MCF 10A (cell line): ENCODE results near the gene MLXIP. TPM values are rescaled to one million over a fixed set of nuclear protein-coding genes. Genes with fewer than 3 reads are reported as not detected.

Source experiments
- BruUV-seq: library from RNA; stranded (reverse); fragments of 400-500 nt; replicated peaks from 2 replicates; lab custom pipeline; 2021; lab: Mats Ljungman, UMichigan
- CTCF ChIA-PET: fragments of 300-600 bp; sonication (Branson Sonifier 250); formaldehyde crosslinking; extraction: SDS; loops from one replicate; lab custom pipeline; 2021; ENCODE audit warnings: antibody characterized with exemption, inconsistent platforms; lab: Yijun Ruan, JAX
- POLR2A ChIA-PET: fragments of 300-600, 350-650 bp; sonication (Branson Sonifier 250); formaldehyde crosslinking; extraction: SDS; loops from one replicate; lab custom pipeline; 2020; ENCODE audit warnings: antibody characterized with exemption, inconsistent platforms; lab: Yijun Ruan, JAX
- DNase-seq: peaks from one replicate; pipeline ENCODE4 v3.0.0-alpha.2; 2018; ENCODE audit not compliant: unreplicated experiment
- H3K27ac Mint-ChIP-seq: one replicate; pipeline ENCODE4 v1.8.0; 2022; ENCODE audit warnings: mild to moderate bottlenecking, low read depth, mixed read lengths; ENCODE audit not compliant: unreplicated experiment
- H3K27me3 Mint-ChIP-seq: one replicate; pipeline ENCODE4 v1.8.0; 2022; ENCODE audit warnings: mixed read lengths; ENCODE audit not compliant: insufficient read depth, unreplicated experiment
- H3K36me3 Mint-ChIP-seq: one replicate; pipeline ENCODE4 v1.8.0; 2022; ENCODE audit warnings: mild to moderate bottlenecking, moderate library complexity, mixed read lengths; ENCODE audit not compliant: insufficient read depth, unreplicated experiment
- H3K4me1 Mint-ChIP-seq: one replicate; pipeline ENCODE4 v1.8.0; 2022; ENCODE audit warnings: mixed read lengths; ENCODE audit not compliant: insufficient read depth, unreplicated experiment
- H3K4me3 Mint-ChIP-seq: one replicate; pipeline ENCODE4 v1.8.0; 2022; ENCODE audit warnings: mild to moderate bottlenecking, moderate library complexity, mixed read lengths; ENCODE audit not compliant: unreplicated experiment
- H3K9me3 Mint-ChIP-seq: one replicate; pipeline ENCODE4 v1.8.0; 2022; ENCODE audit warnings: mixed read lengths; ENCODE audit not compliant: unreplicated experiment
- intact Hi-C: fragments of 100-400 bp; cut with micrococcal nuclease; formaldehyde crosslinking; loops from 2 replicates; pipeline ENCODE4 v1.14.1; 2022
- total RNA-seq: library from RNA; stranded (reverse); gene quantifications from 2 replicates; pipeline ENCODE4 v1.2.3, GENCODE V29; 2022
- TF ChIP-seq, protein P1 (sequence below): fragments of 200-600 bp; IDR thresholded peaks from one replicate; pipeline ENCODE4 v1.8.0; 2022; ENCODE audit warnings: antibody characterized with exemption, mild to moderate bottlenecking; ENCODE audit not compliant: unreplicated experiment

The MLXIP gene
- total RNA-seq, 1 experiment from 2014 or later = 35.6 TPM

DNA sequence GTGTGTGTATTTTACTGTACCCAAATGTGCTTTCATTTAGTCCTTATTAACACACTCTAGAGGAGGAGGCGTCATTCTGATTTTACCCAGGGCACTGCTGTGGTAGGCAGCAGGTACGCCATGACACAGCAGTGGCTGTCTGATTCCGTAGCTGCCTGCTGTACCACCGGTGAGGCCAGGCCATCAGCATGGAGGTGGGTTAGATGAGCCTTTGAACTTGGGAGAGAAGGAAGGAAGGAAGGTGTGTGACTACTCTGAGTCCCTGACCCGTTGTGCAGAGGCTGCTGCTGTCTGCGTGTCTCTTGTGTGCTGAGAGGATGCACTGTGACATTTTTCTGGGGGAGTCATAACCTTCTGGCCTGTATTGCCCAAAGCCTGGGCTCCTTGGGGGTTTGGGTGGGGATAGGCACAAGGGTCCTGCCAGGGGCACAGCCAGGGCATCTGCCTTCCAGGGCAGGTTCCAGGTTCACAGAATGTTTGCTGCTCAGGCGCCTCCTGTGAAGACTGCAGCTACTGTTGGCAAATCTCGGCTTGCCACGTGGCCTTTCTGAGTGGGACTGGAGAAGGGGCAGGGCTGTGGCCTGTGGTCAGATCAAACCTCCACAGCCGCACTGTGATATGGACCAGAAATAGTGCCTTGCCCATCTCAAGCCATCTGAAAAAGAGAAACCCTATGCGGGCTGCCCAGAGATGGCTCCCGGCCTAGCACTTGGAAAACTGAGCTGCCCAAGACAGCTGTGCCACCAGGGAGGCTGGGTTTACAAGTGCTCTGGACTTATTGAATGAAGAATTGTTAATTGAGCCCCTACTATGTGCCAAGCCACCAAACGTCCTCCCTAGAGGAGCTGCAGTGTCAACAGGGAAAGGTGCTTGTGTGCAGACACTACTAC, 47.1 kb downstream of the MLXIP start:
- H3K27me3 Mint-ChIP-seq = no peaks in the 10 kb centered on the region
- H3K27ac Mint-ChIP-seq = no peak overlapping the region
- TF ChIP-seq, protein P1, sequence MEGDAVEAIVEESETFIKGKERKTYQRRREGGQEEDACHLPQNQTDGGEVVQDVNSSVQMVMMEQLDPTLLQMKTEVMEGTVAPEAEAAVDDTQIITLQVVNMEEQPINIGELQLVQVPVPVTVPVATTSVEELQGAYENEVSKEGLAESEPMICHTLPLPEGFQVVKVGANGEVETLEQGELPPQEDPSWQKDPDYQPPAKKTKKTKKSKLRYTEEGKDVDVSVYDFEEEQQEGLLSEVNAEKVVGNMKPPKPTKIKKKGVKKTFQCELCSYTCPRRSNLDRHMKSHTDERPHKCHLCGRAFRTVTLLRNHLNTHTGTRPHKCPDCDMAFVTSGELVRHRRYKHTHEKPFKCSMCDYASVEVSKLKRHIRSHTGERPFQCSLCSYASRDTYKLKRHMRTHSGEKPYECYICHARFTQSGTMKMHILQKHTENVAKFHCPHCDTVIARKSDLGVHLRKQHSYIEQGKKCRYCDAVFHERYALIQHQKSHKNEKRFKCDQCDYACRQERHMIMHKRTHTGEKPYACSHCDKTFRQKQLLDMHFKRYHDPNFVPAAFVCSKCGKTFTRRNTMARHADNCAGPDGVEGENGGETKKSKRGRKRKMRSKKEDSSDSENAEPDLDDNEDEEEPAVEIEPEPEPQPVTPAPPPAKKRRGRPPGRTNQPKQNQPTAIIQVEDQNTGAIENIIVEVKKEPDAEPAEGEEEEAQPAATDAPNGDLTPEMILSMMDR = no peak
- no peaks in the 10 kb centered on the region for H3K9me3 Mint-ChIP-seq
- ChIA-PET POLR2A (interaction anchor here (1.0 kb wide), 1 partner anchor 14 kb away, joined by 4 read pairs; no protein-coding TSS in a partner anchor), CTCF (interaction anchor here (0.5 to 2.7 kb wide), 3 partner anchors 19 to 329 kb away, joined by 3 to 23 read pairs (median 3); no protein-coding TSS in a partner anchor)
- H3K36me3 Mint-ChIP-seq = peaks cover 28% of the 10 kb centered on the region
- intact Hi-C loops = no loop called here
- H3K4me1 Mint-ChIP-seq = peaks cover 16% of the 10 kb centered on the region
- no peak overlapping the region for H3K4me3 Mint-ChIP-seq
- no peak for DNase-seq
- no TSS peak for BruUV-seq

DNA sequence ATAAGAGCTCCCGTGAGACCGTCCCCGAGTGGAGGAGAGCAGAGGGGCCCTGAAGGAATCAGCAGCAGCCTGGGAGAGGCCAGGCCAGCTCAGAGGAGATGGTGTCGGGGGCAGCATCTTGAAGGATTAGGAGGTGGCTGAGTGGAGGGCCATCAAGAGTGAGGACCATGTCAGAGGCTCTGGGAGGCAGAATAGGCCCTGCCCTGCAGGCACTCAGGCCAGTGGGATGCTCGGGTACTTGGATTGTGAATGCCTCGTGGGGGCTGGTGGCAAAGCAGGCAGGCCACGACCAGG, 47.7 kb downstream of the MLXIP start:
- peaks cover 16% of the 10 kb centered on the region for H3K4me1 Mint-ChIP-seq
- H3K9me3 Mint-ChIP-seq = no peaks in the 10 kb centered on the region
- H3K36me3 Mint-ChIP-seq = peaks cover 34% of the 10 kb centered on the region
- H3K27me3 Mint-ChIP-seq = no peaks in the 10 kb centered on the region
- DNase-seq = no peak
- H3K4me3 Mint-ChIP-seq = no peak overlapping the region
- H3K27ac Mint-ChIP-seq = no peak overlapping the region
- CTCF ChIA-PET = interaction anchor here (0.5 to 2.7 kb wide), 3 partner anchors 19 to 329 kb away, joined by 3 to 23 read pairs (median 3); no protein-coding TSS in a partner anchor
- intact Hi-C loops = no loop called here
- TF ChIP-seq, protein P1 = no peak
- POLR2A ChIA-PET = interaction anchor here (1.0 kb wide), 1 partner anchor 15 kb away, joined by 4 read pairs; no protein-coding TSS in a partner anchor
- no TSS peak for BruUV-seq

DNA sequence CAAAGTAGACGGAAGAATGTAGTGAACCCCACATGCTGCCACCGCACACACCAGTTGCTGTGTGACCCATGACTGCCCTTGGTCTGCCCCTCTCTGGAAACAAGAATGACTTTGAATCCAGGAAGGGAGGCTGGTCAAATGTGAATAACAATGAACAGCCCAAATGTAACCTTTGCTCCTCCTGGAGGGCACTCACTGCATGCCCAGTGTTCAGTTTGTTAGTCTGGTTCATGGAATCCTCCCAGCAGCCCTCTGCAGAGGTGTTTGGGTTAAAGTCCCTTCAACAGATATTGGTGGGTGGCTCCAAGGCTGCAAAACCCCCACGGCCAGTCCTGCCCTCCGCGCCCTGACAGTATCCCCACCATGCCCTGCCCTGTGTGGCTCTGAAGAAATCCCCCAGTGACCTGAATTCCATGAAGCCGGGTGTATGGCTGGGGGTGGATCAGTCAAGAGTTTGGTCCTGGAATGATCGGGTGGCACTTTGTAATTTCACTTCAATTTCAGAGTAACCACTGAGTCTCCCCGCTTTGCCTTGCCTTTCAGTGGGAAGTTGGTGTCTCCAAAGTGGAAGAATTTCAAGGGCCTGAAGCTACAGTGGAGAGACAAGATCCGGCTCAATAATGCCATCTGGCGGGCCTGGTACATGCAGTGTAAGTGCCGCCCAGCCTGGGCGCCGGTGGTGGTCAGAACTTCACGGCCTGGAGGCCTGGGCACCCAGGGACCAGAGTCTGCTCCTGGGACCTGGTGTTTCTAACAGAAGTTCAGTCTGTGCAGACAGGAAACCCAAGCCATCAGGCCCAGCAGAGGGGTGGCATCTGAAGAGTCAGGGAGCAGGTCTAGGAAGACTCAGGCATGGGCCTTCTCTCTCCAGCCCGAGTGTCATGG, 48.4 kb downstream of the MLXIP start:
- POLR2A ChIA-PET = interaction anchor here (0.7 to 1.0 kb wide), 2 partner anchors 15 to 49 kb away, joined by 3 to 4 read pairs; partner anchors contain the start of gene MLXIP
- CTCF ChIA-PET = interaction anchor here (0.8 to 2.7 kb wide), 4 partner anchors 20 to 73 kb away, joined by 3 to 23 read pairs (median 3); no protein-coding TSS in a partner anchor
- no peak overlapping the region for H3K4me3 Mint-ChIP-seq
- H3K36me3 Mint-ChIP-seq = peaks cover 41% of the 10 kb centered on the region
- no peak overlapping the region for H3K27ac Mint-ChIP-seq
- H3K4me1 Mint-ChIP-seq = peaks cover 16% of the 10 kb centered on the region
- no TSS peak for BruUV-seq
- no peaks in the 10 kb centered on the region for H3K27me3 Mint-ChIP-seq
- intact Hi-C loops = no loop called here
- H3K9me3 Mint-ChIP-seq = no peaks in the 10 kb centered on the region
- DNase-seq = no peak
- TF ChIP-seq, protein P1 = peak; percentile 12
